Endothelial cell of umbilical vein (primary cell): Measurements from ENCODE around the gene KCTD14. TPM values are rescaled to one million over a fixed set of nuclear protein-coding genes. Genes with fewer than 3 reads are reported as not detected.

Experiments used
- BruUV-seq: library from RNA; stranded (reverse); fragments of 400-500 nt; replicated peaks from 2 replicates; lab custom pipeline; 2021; lab: Mats Ljungman, UMichigan
- CTCF ChIA-PET: fragments of 300-600, 350-600 bp; sonication (Branson Sonifier 250); formaldehyde crosslinking; loops from one replicate; lab custom pipeline; 2021; ENCODE audit warnings: antibody characterized with exemption, inconsistent platforms; lab: Charles Lee
- POLR2A ChIA-PET: fragments of 300-600, 350-600 bp; sonication (Branson Sonifier 250); formaldehyde crosslinking; loops from one replicate; lab custom pipeline; 2021; ENCODE audit warnings: antibody characterized with exemption, inconsistent platforms; lab: Charles Lee
- DNase-seq: peaks from one replicate; pipeline ENCODE4 v3.0.0-alpha.2; 2011; ENCODE audit warnings: low read depth, low spot score
- FAIRE-seq: peaks from 2 replicates; lab custom pipeline; 2011; peaks lifted over from hg19 to GRCh38; lab: Jason Lieb, UNC
- H2AFZ ChIP-seq: 2 replicates; pipeline ENCODE4 v1.6.0; 2012; ENCODE audit warnings: low read depth, low read length, control low read depth, inconsistent platforms
- H3K27ac ChIP-seq: 2 replicates; pipeline ENCODE4 v1.5.1; 2011; ENCODE audit warnings: low read depth, mild to moderate bottlenecking, control low read depth, low read length, moderate library complexity; ENCODE audit not compliant: insufficient read depth
- H3K27me3 ChIP-seq, 2 experiments: 2 replicates each; pipeline versions ENCODE4 v1.6.0 to v1.6.1; 2011; ENCODE audit warnings: low read length in 2 of 2, mixed read lengths in 1 of 2; ENCODE audit not compliant: control insufficient read depth in 2 of 2, insufficient read depth in 2 of 2
- H3K36me3 ChIP-seq, 2 experiments: 2 replicates in 1 of 2; 3 replicates in 1 of 2; pipeline ENCODE4 v1.5.1; 2011; ENCODE audit warnings: low read length in 2 of 2, mild to moderate bottlenecking in 1 of 2, moderate library complexity in 1 of 2; ENCODE audit not compliant: control insufficient read depth in 2 of 2, insufficient read depth in 2 of 2; ENCODE audit errors: extremely low read depth in 1 of 2
- H3K4me1 ChIP-seq: 3 replicates; pipeline ENCODE4 v1.5.1; 2011; ENCODE audit warnings: mild to moderate bottlenecking, low read length; ENCODE audit not compliant: control insufficient read depth, insufficient read depth; ENCODE audit errors: extremely low read depth
- H3K4me2 ChIP-seq: 2 replicates; pipeline ENCODE4 v1.6.1; 2011; ENCODE audit warnings: low read length, control low read depth, mixed read lengths; ENCODE audit not compliant: insufficient read depth
- H3K4me3 ChIP-seq, 3 experiments: fragments of 200-600 bp in 1 of 3; sonication (generic), shearing (Covaris generic) in 1 of 3; replicated peaks in 1 of 3; 2 replicates each; pipeline ENCODE4 v1.5.1; 2011 to 2016; ENCODE audit warnings: control low read depth in 3 of 3, low read length in 3 of 3, mild to moderate bottlenecking in 2 of 3, inconsistent platforms in 1 of 3, low read depth in 1 of 3, moderate library complexity in 1 of 3; ENCODE audit not compliant: insufficient read depth in 1 of 3
- H3K79me2 ChIP-seq: 2 replicates; pipeline ENCODE4 v1.6.0; 2012; ENCODE audit warnings: low read length, inconsistent platforms; ENCODE audit not compliant: control insufficient read depth, insufficient read depth
- H3K9ac ChIP-seq: replicated peaks from 2 replicates; pipeline ENCODE3; 2011; ENCODE audit warnings: low read length, control low read depth; ENCODE audit not compliant: insufficient read depth; ENCODE audit errors: extremely low read depth
- H3K9me1 ChIP-seq: replicated peaks from 3 replicates; pipeline ENCODE4 v1.6.0; 2011; ENCODE audit warnings: mild to moderate bottlenecking, low read length; ENCODE audit not compliant: control insufficient read depth, insufficient read depth; ENCODE audit errors: extremely low read depth
- H3K9me3 ChIP-seq: replicated peaks from 2 replicates; pipeline ENCODE4 v1.5.1; 2012; ENCODE audit warnings: low read length, inconsistent platforms; ENCODE audit not compliant: control insufficient read depth, insufficient read depth
- H4K20me1 ChIP-seq: replicated peaks from 2 replicates; pipeline ENCODE3; 2011; ENCODE audit warnings: mild to moderate bottlenecking, low read length; ENCODE audit not compliant: control insufficient read depth, insufficient read depth; ENCODE audit errors: extremely low read depth
- CTCF ChIP-seq, 2 donors: IDR thresholded peaks; 1 replicate in 1 of 2; 2 replicates in 1 of 2; pipeline ENCODE4 v1.5.1; 2011; ENCODE audit warnings: low read length in 2 of 2, mild to moderate bottlenecking in 2 of 2, moderate library complexity in 2 of 2, control low read depth in 1 of 2, inconsistent platforms in 1 of 2, low read depth in 1 of 2; ENCODE audit not compliant: insufficient read depth in 1 of 2; ENCODE audit errors: extremely low read depth in 1 of 2
- EZH2 ChIP-seq: IDR thresholded peaks from 2 replicates; pipeline ENCODE4 v1.6.1; 2012; ENCODE audit warnings: borderline replicate concordance, low read depth, mild to moderate bottlenecking, moderate library complexity, low read length, inconsistent platforms; ENCODE audit not compliant: severe bottlenecking
- FOS ChIP-seq: IDR thresholded peaks from 2 replicates; pipeline ENCODE4 v1.6.1; 2011; ENCODE audit warnings: mild to moderate bottlenecking, low read length, moderate library complexity, borderline replicate concordance; ENCODE audit not compliant: insufficient read depth
- GATA2 ChIP-seq: IDR thresholded peaks from 2 replicates; pipeline ENCODE4 v1.7.0; 2011; ENCODE audit warnings: low read depth, mild to moderate bottlenecking, moderate library complexity, mixed read lengths, low read length; ENCODE audit not compliant: insufficient read length, insufficient read depth
- JUN ChIP-seq: IDR thresholded peaks from 2 replicates; pipeline ENCODE4 v1.6.1; 2011; ENCODE audit warnings: borderline replicate concordance, low read depth; ENCODE audit not compliant: insufficient read length, insufficient read depth
- MAX ChIP-seq: IDR thresholded peaks from 2 replicates; pipeline ENCODE4 v1.6.1; 2011; ENCODE audit not compliant: insufficient read depth, insufficient read length
- MYC ChIP-seq: IDR thresholded peaks from one replicate; pipeline ENCODE4 v1.6.1; 2011; ENCODE audit warnings: mild to moderate bottlenecking, low read depth, low read length
- POLR2A ChIP-seq: IDR thresholded peaks from 2 replicates; pipeline ENCODE4 v1.6.1; 2012; ENCODE audit warnings: low read depth, mild to moderate bottlenecking, control low read depth, low read length
- POLR2AphosphoS5 ChIP-seq: IDR thresholded peaks from 2 replicates; pipeline ENCODE4 v1.6.1; 2012; ENCODE audit warnings: low read depth, mild to moderate bottlenecking, control low read depth, low read length, moderate library complexity; ENCODE audit not compliant: insufficient read depth
- dilution Hi-C: fragments of 300-500 bp; cut with MboI; formaldehyde crosslinking; loops from one replicate; pipeline ENCODE4 v1.15.0; 2019; ENCODE audit warnings: low sequenced_read_pairs; ENCODE audit not compliant: extremely low pct_ligation_motif_present
- intact Hi-C: fragments of 100-400 bp; cut with micrococcal nuclease; formaldehyde crosslinking; loops from one replicate; pipeline ENCODE4 v1.10.0; 2022
- polyA plus RNA-seq, 4 experiments: library from polyadenylated mRNA; depleted of rRNA in 3 of 4; stranded (reverse) in 3 of 4; unstranded in 1 of 4; fragments of >200 nt; gene quantifications; 2 replicates each; pipeline versions ENCODE4 v1.2.1 to v1.2.3, GENCODE V29; 2011 to 2012; ENCODE audit warnings: missing spikeins in 1 of 4
- total RNA-seq: library from RNA; stranded (reverse); gene quantifications from 2 replicates; pipeline ENCODE4 v1.2.3, GENCODE V29; 2021

The KCTD14 gene
- total and polyA plus RNA-seq, 2 donors (not counting 3 experiments of a cell fraction or from before 2014, with no cell fraction given): 0.57 to 1.8 TPM

GRCh38 chr11:77968337-77968736 lies 54.7 kb downstream of the KCTD14 start:
- Histone ChIP-seq H3K4me2 (no peak overlapping the region), H3K9me3 (no peaks in the 10 kb centered on the region), H3K79me2 (no peaks in the 10 kb centered on the region), H3K9ac (no peak overlapping the region), H3K4me3 (no peak overlapping the region), H3K27ac (no peak overlapping the region), H3K27me3 (no peaks in the 10 kb centered on the region), H3K4me1 (no peaks in the 10 kb centered on the region), H2AFZ (no peak overlapping the region), H4K20me1 (no peaks in the 10 kb centered on the region), H3K9me1 (no peaks in the 10 kb centered on the region), H3K36me3 (peaks cover 0 to 3% of the 10 kb centered on the region in 2 experiments)
- no TSS peak for BruUV-seq
- dilution Hi-C loops (no loop called here), intact Hi-C loops (no loop called here)
- FAIRE-seq (no peak), DNase-seq (no peak)
- ChIA-PET CTCF (interaction anchor here (1.2 kb wide), 1 partner anchor 31 kb away, joined by 4 read pairs; no protein-coding TSS in a partner anchor), POLR2A (no interaction called here)
- TF ChIP-seq FOS: no peak
- TF ChIP-seq EZH2: no peak
- no peak for TF ChIP-seq GATA2
- no peak for TF ChIP-seq POLR2AphosphoS5
- no peak for TF ChIP-seq MAX
- no peak for TF ChIP-seq JUN
- no peak for TF ChIP-seq POLR2A
- no peak for TF ChIP-seq MYC
- no peak for TF ChIP-seq CTCF (IDR thresholded peaks at IDR 0.05; ENCODE audit: extremely low read depth in 1 of 2, insufficient read depth in 1 of 2, low read depth in 1 of 2, low read length in 2 of 2)
